HG03095 (cell line): Measurements from ENCODE around the gene DOCK3.
"Not testable (repeated sequence)": the region's sequence is repeated elsewhere in the genome, so short reads cannot be mapped to it uniquely, and the experiment has no call there.

ENCODE experiments used
- ATAC-seq: cut with Tn5 transposase; IDR thresholded peaks from one replicate; pipeline ENCODE4 v1.9.1; 2021; ENCODE audit warnings: moderate library complexity; ENCODE audit not compliant: unreplicated experiment

DOCK3 gene

DNA sequence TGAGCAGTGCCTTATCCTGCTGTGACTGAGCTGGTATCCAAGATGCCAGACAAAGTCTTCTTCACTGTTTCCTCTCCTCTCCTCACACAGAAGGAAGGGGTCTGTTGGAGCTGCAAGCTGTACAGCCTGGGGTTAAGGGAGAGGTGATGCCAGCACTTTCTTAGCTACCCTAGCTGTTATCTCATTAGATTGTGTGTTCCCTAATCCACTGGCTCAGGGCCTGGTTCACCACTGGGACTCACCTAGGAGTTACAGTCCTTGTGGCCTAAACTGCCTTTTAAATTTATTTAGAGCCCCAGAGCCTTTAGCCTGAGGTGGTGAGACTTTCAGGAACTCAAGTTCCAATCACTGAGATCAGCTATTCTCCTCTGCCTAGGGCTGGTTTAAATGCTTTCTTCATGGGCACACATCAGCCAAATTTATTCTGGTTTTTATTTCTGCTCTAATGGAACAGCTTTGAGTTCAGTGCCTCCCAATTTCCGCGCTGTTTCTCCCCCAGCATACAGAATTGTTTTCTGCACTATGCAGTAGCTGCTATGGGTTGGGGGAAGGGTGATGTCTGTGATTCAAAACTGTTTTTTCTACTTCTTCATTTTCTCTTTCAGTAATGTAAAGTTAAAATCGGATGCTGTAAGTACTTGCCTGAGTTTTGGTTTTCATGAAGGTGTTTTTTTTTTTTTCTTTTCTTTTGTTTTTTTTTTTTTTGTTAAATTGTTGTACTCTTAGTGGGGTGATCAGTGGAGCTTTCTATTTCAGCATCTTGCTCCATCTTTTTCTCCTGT, 198.8 kb downstream of the DOCK3 start:
- no peak for ATAC-seq

DNA sequence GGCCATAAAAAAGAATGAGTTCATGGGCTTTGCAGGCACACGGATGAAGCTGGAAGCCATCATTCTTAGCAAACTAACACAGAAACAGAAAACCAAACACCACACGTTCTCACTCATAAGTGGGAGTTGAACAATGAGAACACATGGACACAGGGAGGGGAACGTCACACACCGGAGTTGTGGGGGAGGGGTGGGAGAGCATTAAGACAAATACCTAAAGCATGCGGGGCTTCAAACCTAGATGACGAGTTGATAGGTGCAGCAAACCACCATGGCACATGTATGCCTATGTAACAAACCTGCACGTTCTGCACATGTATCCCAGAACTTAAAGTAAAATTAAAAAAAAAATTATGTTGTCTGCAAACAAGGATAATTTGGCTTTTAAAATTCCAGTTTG, 200.1 kb downstream of the DOCK3 start:
- not testable (repeated sequence) for ATAC-seq

DNA sequence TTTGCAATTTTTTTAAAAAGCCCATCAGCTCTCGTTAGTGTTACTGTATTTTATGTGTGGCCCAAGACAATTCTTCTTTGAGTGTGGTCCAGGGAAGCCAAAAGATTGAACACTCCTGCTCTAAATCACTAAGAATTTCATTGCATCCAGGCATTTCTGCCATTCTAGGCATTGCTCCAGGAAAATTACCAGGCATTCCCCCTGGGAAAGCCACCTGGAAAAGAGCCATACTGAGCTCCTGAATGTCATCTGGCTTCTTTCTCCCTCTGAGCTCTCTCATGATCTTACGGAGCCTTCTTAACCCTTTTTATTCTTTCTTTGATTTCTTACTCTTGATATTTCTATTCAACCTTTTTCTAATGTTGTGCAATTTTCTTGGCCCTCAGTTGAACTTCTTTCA, 202.2 kb downstream of the DOCK3 start:
- ATAC-seq = no peak

DNA sequence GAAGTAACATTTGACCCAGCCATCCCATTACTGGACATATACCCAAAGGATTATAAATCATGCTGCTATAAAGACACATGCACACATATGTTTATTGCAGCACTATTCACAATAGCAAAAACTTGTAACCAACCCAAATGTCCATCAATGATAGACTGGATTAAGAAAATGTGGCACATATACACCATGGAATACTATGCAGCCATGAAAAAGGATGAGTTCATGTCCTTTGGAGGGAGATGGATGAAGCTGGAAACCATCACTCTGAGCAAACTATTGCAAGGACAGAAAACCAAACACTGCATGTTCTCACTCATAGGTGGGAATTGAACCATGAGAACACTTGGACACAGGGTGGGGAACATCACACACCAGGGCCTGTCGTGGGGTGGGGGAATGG, 208.0 kb downstream of the DOCK3 start:
- not testable (repeated sequence) for ATAC-seq

DNA sequence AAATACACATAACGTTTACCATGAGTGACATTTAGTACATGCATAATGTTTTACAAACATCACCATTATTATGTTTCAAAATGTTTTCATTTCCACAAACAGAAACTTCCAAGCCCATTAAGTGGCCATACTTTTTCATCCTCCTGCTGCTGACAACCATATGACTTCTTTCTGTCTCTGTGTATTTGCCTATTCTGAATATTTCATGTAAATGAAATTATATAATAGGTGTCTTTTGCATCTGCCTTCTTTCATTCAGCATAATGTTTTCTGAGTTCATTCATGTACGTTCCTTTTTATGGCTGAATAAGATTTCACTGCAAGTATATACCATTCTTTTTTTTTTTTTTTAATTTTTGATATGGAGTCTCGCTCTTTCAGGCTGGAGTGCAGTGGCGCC, 209.0 kb downstream of the DOCK3 start:
- no peak for ATAC-seq

DNA sequence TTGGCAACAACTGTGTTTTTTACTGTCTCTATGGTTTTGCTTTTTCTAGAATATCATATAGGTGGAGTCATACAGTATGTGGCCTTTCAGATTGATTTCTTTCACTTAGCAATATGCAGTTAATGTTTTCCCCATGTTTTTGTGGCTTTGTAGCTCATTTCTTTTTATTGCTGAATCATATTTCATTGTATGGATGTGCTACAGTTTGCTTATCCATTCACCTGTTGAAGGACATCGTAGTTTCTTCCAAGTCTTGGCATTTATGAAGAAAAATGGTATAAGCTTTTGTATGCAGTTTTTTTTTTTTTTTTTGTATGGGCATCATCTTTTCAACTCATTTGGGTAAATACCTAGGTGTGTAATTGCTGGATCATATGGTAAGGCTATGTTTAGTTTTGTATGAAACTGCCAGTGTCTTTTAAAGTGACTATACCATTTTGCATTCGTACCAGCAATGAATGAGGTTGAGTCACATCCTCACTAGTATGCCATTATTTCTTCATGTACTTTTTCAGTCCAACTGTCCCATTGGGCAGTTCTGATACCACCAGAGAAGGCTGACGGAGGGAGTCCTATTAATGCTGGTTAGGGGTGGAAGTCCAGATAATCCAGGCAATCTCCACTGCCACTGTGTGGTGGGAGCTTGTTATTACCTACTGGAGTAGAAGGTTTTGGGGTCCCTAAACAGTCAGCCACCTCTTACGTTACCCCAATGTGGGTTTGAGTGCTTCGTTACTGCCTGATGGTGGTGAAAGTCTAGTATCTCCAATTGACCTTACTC, 210.5 kb downstream of the DOCK3 start:
- no peak for ATAC-seq

DNA sequence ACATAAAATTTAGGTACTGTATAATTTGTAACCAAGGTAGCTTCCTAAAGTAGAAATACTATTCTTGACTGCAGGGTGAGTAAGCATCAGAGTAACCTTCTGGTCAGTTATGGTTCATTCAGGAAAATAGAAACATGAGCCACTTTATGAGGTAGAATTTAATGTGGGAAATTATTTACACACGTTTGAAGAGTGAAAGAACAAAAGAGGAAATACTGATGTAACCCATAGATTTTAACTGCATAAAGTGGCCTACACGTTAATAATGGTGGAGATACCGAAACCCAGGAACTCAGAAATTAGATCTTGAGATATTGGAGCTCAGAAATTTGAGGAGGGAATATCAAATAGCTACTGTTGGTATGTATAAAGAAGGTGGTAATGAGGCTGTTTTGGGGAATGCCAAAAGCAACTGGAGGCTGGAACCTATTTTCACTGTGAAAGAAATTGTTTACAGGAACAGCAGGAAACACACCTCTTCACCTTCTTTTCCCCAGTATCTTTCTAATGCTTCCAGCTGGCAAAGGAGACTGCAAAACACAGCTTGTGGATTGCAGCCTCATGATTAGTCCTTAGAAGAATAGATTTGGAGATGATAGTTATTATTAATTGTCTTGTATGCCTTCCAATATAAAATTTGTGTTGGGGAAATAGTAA, 216.1 kb downstream of the DOCK3 start:
- no peak for ATAC-seq

DNA sequence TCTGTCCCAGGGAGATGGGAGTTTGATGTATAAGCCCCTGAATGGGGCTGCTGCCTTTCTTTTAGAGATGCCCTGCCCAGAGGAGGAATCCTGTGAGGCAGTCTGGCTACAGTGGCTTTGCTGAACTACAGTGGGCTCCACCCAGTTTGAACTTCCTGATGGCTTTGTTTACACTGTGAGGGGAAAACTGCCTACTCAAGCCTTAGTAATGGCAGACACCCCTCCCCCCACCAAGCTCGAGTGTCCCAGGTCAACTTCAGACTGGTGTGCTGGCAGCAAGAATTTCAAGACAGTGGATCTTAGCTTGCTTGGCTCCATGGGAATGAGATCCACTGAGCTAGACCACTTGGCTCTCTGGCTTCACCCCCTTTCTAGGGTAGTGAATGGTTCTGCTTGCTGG, 226.4 kb downstream of the DOCK3 start:
- ATAC-seq = not testable (repeated sequence)

DNA sequence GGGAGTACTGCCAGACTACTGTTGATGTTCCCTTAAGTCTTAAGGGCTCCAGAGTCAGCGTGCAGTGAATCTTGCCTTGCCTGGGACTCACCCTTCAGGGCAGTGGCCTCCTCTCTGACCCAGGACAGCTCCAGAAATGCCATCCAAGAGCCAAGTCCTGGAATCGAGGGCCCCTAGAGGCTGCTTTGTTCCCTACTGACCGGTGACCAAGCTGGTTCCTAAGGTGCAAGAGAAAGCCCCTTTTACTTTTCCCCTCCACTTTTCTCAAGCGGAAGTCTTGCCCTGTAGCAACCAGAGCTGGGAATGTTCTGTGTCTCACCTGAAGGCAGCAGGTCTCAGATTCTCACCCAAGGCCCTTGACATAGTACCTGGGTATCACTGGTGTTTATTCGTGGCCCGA, 238.0 kb downstream of the DOCK3 start:
- no peak for ATAC-seq

DNA sequence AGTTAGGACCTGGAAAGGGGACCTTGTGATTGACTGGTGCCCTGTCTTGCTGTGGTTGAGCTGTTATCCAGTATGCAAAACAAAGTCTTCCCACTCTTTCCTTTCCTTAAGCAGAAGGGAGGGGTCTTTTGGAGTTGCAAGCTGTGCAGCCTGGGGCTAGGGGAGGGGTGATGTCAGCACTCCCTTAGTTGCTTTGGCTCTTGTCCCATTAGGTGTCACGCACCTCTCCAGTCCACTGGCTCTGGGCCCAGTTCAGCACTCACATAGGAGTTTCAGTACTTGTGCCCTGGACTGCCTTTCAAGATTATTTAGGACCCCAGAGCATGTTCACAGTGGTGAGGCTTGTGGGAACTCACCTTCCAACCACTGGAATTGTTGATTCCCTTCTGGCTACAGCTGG, 238.5 kb downstream of the DOCK3 start:
- no peak for ATAC-seq

DNA sequence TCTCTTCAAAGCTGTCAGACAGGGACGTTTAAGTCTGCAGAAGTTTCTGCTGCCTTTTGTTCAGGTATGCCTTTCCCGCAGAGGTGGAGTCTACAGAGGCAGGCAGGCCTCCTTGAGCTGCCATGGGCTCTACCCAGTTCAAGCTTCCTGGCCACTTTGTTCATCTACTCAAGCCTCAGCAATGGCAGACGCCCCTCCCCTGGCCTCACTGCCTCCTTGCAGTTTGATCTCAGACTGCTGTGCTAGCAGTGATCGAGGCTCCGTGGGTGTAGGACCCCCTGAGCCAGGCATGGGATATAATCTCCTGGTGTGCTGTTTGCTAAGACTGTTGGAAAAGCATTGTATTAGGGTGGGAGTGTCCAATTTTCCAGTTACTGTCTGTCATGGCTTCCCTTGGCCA, 247.3 kb downstream of the DOCK3 start:
- ATAC-seq = not testable (repeated sequence)

DNA sequence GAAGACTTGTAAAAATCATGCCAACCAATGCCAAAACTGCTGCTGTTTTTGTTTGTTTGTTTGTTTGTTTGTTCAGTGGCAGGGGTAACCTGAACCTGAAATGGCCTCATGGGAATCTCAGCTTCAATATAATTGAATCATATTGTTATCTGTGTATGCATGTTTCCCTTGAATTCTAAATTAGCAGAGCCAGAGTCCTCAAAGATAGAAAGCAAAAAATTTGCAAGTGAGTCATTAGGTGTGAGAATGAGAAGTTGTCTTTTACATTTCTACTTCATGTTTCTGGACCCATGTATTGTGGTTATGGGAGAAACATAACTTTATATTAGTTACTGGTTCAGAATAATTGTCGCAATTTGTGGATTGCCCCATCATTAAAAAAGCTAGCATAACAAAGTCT, 249.2 kb downstream of the DOCK3 start:
- ATAC-seq = no peak

DNA sequence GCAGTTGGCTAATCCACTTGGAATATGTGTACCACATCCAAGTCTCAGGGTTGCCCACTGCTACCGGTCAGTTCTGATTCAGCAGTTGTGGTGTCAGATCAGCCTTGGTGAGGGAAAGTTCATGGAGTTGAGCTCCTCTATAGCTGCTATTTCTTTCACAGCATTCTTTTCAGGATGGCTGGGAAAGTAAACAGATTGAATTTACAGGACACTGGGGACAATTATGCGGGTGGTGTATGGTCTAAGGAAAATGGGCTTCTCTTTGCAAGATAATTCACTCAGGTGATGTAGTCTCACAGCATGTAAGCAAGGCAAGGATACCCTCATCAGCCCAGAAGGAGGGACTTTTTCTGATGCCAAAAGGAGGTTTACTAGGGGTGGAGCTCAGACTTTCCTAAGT, 249.9 kb downstream of the DOCK3 start:
- no peak for ATAC-seq

DNA sequence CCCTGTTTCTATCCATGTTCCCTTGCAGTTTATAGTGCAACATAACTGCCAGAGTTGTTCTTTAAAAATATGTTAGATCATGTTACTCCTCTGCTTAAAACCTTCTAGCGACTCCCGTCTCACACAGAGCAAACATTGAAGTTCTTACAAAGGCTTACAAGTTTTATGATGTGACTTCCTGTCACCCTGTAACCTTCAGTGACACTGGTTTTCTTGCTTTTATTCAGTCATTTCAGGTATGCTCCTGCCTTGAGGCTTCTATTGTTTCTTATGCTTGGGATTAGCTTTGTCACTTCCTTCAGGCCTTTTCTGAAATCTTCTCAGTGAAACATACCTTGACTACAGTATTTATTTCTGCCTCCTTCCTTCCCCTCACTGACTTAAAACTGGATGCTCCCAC, 252.1 kb downstream of the DOCK3 start:
- no peak for ATAC-seq

DNA sequence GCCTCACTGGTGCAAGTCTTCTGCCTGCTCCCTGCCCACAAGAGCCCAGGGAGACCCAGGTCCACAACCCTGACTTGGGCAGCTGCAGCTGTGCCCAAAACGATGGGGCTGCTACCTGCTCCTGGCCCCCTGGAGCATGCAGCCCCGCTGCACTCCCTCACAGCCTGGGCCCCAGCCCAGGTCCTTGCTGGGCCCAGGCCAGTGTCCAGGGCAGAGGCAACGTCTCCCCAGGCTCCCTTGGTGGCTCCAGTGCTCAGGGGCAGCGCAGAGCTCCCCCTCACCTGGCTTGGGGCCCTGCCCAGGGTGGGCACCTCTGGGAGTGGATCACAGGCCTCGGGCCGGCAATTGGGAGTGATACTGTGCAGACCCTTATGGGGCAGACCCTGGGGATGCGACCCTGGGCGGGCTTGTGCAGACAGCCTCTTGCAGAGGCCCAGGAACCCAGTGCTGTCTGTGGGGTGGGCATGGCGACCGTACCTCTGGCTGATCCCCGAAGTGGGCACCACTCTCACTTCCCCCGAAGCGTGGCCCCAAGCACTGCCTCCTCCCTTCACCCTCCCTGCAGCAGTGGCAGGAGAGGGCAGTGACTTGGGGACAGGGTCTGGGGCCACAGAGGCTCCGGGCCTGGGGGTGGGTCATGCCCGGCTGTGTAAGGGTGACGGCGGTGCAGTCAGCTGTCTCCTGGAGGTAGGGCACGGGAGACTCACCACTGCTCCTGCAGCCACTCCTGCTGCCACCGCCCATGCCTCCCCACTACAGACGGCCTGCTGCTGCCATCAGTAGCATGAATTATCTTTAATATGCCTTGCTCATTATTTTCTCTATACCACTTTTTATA, 255.9 kb downstream of the DOCK3 start:
- no peak for ATAC-seq

DNA sequence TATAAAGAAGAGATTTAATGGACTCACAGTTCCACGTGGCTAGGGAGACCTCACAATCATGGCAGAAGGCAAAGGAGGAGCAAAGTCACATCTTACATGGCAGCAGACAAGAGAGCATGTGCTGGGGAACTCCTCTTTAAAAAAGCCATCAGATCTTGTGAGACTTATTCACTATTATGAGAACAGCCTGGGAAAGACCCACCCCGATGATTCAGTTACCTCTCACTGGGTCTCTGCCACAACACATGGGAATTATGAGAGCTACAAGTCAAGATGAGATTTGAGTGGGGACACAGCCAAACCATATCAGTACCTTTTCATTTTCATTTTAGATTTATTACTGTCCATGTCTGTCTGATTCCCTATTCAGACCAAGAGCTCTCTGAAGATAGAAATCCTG, 258.2 kb downstream of the DOCK3 start:
- ATAC-seq = not testable (repeated sequence)

DNA sequence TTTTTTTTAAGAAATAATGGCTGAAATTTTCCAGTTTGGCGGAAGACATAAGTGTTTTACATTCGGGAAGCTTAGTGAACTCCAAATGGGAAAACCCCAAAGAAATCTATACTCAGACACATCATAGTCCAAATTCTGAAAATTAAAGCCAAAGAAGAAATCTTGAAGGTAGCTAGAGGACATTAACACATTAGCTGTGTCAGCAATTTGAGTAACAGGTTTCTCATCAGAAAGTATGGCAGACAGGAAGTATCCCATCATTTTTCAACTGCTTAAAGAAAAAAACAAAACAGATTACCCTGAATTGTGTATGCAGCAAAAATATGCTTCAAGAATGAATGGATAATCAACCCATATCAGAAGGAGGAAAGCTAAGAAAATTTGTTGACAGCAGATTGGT, 261.7 kb downstream of the DOCK3 start:
- ATAC-seq = no peak

DNA sequence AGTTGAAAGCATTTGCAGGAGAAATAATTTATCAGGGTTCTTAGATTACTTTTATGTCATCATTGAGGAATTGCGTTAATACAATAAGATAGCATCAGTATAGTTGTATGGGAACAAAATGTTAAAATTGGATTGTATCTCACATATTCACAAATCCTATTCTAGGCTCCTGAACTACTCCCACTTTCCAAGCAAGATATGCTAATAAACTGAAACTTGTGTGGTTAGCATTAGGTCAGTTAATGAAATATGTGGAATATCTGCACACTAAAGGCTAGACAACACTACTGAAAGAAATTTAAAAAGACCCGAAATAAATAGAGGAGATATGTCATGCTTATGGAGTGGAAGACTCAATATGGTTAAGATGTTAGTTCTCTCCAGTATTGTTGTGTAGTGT, 272.7 kb downstream of the DOCK3 start:
- no peak for ATAC-seq

DNA sequence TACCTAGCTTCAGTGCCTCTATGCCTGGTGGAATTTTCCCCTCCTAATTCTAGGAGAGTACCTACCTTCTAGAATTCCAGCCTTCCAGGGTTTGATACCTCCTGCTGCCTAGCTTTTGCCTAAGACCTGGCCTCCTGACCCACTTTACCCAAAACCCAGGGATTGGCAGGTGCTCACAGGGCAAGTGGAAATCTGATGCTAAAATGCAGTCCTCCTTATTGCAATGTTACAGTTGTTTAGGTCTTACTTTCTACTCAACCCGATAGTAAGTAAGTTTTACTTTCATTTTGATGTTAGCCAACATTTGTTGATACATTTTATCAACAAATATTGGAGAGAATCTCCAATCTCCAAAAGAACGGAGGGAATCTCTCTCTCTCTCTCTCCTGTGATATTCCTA, 275.9 kb downstream of the DOCK3 start:
- ATAC-seq = no peak

DNA sequence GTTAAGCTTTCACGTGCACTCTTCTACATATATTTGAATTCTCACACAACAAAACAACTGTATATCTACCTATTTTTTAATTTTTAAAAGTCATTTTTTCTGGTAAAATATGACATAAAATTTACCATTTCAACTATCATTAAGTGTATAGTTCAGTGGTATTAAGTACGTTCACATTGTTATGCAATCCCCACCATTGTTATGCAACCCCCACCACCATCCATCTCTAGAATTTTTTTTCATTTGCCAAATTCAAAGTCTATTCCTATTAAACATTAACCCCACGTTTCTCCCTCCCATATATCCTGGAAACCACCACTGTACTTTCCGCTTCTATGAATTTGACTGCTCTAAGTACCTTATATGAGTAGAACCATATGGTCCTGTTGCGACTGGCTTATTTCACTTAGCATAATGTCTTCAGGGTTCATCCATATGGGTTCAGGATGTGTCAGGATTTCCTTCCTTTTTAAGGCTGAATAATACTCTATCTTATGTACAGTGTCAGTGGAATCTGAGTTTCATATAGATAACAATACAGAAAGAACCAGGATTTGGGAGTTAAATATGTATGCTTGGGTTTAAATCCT, 279.2 kb downstream of the DOCK3 start:
- no peak for ATAC-seq

DNA sequence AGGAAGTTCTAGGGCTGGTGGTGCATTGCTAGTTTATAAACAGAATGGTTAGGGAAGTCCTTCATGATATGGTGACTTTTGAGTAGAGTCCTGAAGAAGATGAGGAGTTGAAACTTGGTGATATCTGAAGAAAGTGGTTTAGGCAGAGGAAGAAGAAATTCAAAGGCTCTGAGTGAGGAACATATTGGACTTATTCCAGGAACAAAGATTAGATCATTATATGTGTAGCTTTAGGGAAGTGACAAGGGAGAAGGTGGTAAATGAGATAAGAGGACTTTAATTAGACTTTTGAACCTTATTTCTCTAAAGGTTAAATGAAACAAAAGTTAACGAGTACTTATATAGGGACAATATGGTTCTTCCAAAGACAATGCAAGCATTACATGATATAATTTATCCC, 286.7 kb downstream of the DOCK3 start:
- no peak for ATAC-seq
